GM19023 (cell line): ENCODE results near the gene C12orf60.
"Not testable (repeated sequence)": the region's sequence is repeated elsewhere in the genome, so short reads cannot be mapped to it uniquely, and the experiment has no call there.

Experiments used
- ATAC-seq: cut with Tn5 transposase; IDR thresholded peaks from one replicate; pipeline ENCODE4 v1.9.1; 2021; ENCODE audit warnings: mild to moderate bottlenecking, moderate library complexity; ENCODE audit not compliant: unreplicated experiment

Gene C12orf60

GRCh38 chr12:14803011-14803829, at the start of gene C12orf60, which contains the start of gene WBP11:
Gene C12orf60 (plus strand): TSS chr12:14803670. CDS start chr12:14822936, 19,266 bp downstream.
Gene WBP11 (minus strand): TSS chr12:14803478. CDS start chr12:14801383, 2,095 bp downstream.
- ATAC-seq: peak; percentile 99

DNA sequence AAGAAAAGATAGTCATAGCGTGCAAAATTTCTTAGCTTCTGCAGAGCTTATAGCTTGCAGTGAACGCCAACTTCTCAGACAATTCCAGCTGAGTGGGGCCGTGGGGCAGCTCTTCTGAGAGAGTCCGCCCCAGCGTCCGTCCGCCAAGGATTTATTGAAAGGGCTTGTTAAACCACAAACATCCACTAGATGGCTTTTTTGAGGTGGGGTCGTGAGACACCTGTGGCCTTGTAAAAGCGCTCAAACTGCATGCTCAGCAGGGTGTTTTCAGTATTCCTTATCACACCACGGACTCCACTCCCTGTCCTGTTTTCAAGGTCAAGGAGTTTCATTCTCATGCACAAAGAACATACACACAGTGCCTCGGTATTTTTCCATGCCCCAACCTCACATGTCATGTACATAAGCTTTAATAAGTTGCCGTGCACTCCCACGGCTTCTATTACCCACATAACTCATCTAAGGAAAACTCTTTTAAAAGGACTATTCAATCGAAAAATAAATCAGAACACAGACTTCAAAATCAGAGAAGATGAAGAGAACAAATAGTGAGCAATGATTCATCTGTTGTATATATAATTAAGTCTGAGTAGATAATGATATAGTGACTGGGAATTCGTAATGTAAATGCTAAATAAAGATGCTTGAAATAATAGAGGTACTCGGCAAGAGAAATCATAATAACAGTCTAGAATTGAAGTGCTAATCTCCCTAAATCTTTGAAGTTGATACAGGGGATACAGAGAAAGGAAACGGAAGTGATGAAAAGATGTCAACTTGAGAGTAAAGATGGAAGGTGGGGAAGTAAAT, 46.9 kb upstream of the C12orf60 start:
- ATAC-seq: no peak

- not testable (repeated sequence) for ATAC-seq
Measured at GRCh38 chr12:14759711-14760280, 43.7 kb upstream of the C12orf60 start.

GRCh38 chr12:14765398-14765797, 38.1 kb upstream of the C12orf60 start:
- ATAC-seq: no peak

DNA sequence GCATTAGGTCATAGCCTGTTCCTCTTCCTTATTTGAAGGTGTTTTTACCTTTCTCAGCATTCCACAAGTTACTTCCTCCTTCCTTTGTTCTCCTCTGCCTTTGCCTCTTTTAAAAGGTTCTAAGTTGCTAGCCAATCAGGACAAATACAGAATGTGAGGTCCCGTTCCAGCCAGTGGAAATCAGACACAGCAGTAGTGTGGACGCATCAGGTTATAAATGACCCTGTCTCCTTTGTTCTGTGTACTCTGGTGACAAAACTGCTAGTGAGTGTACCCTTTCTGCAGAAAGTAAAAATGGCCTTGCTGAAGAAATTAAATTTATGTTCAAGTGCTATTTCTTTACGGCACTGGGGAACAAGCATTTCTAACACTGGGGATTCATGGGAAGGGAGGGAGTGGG, 37.5 kb upstream of the C12orf60 start:
- not testable (repeated sequence) for ATAC-seq

DNA sequence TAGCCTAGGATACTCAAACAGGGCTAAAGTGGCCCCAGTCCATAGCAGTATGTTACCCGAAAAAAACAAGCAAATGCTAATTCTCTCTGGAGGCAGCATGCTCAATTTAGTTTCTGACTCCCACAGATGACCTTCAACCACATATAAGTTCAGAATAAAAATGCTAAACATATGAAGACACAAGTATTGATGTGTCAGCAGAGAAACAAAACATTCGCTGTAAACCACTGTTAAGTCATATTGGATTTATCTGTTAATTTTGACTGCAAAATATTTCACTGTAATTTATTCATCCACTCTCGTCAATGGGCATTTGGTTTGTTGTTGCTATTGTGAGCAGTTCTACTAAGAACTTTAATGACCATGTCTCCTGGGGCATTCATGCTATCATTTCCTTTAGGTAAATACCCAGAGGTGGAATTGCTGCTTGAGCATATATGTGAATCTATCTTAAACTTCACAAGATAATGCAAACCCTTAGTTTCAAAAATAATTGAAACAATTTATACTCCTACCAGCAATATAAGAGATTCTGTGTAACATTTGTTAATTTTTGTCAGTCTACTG, 36.7 kb upstream of the C12orf60 start:
- ATAC-seq: no peak

DNA sequence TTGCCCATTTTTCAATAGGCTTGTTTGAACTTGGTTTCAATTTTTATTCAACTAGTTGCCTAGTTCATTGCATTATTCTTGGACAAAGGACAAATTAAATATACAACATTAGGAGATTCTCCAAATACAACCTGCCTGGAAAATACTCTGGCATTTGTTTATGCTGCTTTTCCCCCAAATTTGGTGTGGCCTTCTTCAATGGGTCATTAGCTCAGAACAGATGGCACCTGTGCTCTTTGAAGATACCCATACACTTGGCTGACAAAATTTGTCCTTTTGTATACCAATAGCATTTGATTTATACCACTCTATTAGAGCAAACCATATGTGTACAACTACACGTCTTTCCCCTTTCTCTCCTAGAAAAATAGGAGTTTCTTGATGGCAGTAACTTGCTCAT, 35.9 kb upstream of the C12orf60 start:
- no peak for ATAC-seq

DNA sequence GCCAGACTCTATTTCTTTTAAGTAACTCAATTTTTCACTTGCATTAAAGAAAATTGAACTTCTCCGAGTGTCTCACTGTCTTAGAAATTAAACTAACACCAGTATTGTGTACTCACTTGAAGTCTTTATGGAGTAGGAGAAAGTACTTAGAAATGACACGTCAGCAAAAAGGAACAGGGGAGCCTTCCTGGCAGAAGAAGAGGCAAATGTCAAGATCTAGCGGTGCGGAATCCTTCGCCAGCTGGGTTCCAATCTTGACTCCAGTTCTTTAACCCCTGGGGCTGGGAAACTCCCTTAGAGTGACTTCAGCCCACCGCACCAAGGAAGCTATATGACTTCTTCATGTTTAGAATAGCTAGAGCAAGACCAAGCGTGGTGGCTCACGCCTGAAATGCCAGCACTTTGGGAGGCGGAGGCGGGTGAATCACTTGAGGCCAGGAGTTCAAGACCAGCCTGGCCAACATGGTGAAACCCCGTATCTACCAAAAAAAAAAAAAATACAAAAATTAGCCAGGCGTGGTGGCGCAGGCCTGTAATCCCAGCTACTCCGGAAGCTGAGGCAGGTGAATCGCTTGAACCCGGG, 34.6 kb upstream of the C12orf60 start:
- ATAC-seq: no peak

DNA sequence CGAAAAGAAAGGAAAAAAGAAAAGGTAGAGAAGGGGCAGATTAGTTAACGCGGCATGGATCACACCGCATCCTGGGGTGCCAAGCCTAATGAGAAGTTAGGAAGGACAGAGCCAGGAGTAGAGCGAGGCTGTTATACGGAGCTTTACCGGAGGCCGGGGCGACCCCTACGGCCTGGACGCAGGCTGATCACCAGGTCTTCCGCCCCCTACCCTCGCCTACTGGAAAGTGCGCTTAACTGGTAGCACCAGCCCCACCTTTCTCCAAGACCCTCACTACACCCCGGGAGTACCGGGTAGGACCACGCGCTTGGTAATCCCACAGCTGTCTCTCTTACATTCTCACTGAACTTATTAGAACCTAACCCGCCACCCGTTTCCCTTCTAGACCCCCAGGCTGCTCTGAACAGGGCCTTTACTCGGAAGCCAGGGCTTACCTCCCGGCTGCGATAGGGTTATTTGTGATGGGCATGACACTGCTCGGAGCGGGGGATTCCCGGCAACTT, 34.0 kb upstream of the C12orf60 start:
- peak; percentile 2 for ATAC-seq

DNA sequence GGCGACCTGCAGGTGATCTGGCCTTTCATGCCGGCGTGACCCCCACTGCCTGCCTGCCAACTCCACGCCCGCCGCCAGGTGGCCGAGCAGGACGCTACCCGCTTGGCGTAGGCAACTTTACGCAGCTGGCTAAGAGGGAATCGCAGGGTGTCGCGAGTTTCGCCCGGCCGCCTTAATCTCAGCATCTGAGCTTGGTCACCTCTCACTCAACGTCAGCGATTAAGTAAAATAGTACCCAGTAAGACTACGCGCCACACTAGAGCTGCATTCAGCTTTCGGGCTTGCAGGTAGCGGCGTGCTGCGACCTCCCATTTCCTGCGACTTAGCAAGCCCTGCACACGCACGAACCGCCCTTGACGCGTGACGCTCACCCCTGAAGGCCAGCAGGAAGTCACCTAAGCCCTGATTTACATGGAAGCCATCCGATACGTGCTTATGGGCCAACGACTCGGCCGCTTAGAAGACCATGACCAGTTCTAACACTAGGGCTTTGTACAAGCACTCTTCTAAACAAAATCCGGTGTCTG, 33.4 kb upstream of the C12orf60 start:
- ATAC-seq: peak; percentile 49

DNA sequence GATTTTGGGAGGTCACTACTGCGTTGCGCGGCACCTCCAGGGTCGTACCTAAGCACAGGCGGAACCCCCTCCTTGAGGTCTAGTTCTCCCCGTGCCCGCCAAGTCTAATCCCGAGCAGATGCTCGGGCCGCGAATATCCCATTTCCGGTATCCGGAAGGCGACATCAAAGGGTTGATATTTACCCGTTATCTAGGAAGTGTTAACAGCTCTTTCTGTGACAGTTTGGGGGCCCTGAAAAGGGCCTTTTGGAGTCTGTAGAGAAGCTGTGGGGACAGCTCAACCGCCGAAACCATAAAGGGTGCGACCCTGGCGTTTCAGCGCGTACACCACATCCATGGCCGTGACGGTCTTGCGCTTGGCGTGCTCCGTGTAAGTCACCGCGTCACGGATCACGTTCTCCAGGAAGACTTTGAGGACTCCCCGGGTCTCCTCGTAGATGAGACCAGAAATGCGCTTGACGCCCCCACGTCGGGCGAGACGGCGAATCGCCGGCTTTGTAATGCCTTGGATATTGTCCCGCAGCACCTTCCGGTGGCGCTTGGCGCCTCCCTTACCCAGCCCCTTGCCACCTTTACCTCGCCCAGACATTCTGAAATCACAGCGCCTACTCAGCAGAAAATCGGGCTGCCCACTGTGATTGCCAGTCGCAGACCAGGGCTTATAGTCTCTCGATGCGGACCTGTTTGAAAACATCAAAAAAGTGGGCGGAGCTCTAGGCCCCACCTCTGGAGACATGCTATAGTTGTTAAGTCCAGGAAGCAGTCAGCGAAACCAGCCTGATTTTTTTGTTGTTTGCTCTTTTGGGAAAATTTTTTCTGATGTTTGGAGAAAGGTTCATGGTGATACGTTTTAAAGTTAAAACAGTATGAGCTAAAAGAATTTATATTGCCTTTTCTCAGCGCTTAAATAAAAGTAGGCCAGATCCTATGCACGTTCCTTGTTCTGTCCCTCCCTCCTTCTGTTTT, 32.7 kb upstream of the C12orf60 start:
- ATAC-seq: peak; percentile 31

DNA sequence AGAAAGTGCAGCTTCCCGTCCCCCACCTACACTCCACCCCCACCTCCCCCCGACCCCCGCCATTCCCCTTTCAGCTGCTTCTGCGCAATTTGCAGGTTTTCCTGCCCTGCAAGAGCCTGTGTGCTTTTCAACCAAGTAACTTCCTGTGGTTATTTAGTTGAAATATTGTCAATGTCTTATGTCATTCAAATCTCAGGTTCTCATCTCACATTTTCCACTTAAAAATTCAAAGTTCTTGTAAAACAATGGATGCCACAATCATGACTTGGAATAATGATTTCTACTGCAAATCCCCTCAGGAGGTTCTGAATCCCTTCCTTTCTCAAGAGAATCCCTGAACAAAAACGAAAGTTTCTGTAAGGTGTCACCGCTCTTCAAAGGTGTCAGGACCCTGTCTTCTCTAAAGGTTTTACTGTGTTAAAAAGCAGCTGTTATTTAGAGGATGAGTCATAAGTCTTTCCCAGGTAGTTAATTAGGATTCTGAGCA, 31.8 kb upstream of the C12orf60 start:
- no peak for ATAC-seq

GRCh38 chr12:14772946-14773345, 30.5 kb upstream of the C12orf60 start:
- ATAC-seq: no peak

- ATAC-seq: peak; percentile 4
Measured at GRCh38 chr12:14773685-14774073, 29.8 kb upstream of the C12orf60 start.

DNA sequence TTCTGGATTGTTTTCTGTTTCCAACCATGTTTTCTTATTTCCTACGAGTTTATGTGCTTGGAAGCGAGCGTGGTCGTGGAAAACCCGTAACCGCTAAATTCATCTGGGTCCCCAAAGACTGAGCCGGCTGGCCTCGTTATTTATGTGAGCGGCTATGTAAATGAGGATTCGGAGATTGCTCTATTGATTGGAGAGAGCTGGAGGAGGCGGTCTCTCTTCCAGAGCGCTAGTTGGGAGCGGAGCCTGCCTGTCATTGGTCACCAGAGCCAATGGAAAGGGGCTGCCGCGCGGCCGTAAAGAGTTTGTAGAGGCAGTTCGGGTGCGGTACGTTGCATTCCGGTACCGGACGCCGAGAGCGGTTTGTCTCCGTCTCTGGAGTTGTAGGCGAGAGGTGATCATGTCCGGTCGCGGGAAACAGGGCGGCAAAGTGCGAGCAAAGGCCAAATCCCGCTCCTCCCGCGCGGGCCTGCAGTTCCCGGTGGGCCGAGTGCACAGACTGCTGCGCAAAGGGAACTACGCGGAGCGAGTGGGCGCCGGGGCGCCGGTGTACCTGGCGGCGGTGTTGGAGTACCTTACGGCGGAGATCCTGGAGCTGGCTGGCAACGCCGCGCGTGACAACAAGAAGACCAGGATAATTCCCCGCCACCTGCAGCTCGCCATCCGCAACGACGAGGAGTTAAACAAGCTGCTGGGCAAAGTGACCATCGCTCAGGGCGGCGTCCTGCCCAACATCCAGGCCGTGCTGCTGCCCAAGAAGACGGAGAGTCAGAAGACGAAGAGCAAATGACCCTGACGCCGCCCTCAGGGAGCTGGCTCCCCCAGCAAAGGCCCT, 29.2 kb upstream of the C12orf60 start:
- peak; percentile 52 for ATAC-seq

- no peak for ATAC-seq
Measured at GRCh38 chr12:14774906-14775635, 28.4 kb upstream of the C12orf60 start.

DNA sequence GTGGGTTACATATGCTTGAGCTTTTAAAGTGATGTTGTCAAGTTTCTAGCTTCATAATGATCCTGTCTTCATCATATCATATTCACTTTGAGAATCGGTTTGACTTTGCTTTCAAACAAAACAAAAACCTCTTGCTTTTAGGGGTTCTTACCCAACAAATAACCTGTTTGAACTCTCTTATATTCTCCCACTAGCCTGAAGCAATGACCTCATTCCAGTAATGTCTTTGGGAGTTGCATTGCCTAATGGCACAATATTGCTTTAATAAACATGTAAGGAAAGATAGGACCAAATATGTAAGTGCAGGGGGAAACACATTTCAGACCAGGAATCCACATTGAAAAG, 27.9 kb upstream of the C12orf60 start:
- ATAC-seq: no peak
